Loucy (cell line): Measurements from ENCODE around the gene SLC39A9.

Experiments used
- EZH2phosphoT487 ChIP-seq: fragments of 200-600 bp; IDR thresholded peaks from 2 replicates; pipeline ENCODE4 v1.6.1; 2018; ENCODE audit warnings: antibody characterized with exemption, mild to moderate bottlenecking, moderate library complexity, borderline replicate concordance
- TF ChIP-seq, protein P1 (sequence below): fragments of 200-600 bp; sonication (generic); conservative IDR thresholded peaks from 2 replicates; pipeline ENCODE4 v1.5.1; 2014; ENCODE audit warnings: mild to moderate bottlenecking, antibody characterized with exemption, low read length

DNA sequence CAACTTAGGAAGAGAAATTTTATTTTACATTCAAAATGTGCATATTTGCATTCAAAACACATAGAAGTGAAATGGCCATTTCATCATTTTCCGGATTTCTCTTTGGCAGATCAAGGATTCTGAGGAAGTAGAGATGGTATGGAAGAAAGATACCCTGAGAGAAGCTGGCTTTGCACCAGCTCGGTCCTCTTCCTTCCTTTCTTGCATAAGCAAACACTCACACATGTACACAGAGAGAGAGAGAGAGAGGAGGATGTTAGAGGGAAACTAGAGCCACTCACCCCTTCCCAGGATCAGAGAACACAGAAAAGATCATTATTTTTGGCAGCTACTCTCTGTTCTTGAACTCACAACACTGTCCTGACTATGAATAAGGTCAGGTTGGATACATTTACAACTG lies 70.5 kb downstream of the SLC39A9 start:
- TF ChIP-seq, protein P1, sequence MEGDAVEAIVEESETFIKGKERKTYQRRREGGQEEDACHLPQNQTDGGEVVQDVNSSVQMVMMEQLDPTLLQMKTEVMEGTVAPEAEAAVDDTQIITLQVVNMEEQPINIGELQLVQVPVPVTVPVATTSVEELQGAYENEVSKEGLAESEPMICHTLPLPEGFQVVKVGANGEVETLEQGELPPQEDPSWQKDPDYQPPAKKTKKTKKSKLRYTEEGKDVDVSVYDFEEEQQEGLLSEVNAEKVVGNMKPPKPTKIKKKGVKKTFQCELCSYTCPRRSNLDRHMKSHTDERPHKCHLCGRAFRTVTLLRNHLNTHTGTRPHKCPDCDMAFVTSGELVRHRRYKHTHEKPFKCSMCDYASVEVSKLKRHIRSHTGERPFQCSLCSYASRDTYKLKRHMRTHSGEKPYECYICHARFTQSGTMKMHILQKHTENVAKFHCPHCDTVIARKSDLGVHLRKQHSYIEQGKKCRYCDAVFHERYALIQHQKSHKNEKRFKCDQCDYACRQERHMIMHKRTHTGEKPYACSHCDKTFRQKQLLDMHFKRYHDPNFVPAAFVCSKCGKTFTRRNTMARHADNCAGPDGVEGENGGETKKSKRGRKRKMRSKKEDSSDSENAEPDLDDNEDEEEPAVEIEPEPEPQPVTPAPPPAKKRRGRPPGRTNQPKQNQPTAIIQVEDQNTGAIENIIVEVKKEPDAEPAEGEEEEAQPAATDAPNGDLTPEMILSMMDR, result no peak
- no peak for TF ChIP-seq EZH2phosphoT487
